Keratinocyte (primary cell): Measurements from ENCODE around the gene FOXP2.

Experiments used
- CTCF ChIP-seq, 3 experiments: IDR thresholded peaks in 1 of 3; conservative IDR thresholded peaks in 1 of 3; optimal IDR thresholded peaks in 1 of 3; 2 replicates in 2 of 3; 3 replicates in 1 of 3; pipeline versions ENCODE3 to v1.5.1; 2011; ENCODE audit warnings: low read length in 3 of 3, mild to moderate bottlenecking in 3 of 3, moderate library complexity in 2 of 3, control low read depth in 1 of 3, inconsistent platforms in 1 of 3; ENCODE audit not compliant: insufficient read depth in 2 of 3; ENCODE audit errors: extremely low read depth in 1 of 3
- EZH2 ChIP-seq: IDR thresholded peaks from one replicate; pipeline ENCODE4 v1.6.1; 2012; ENCODE audit warnings: inconsistent platforms, mild to moderate bottlenecking, low read length, moderate library complexity

- TF ChIP-seq CTCF (optimal IDR thresholded peaks at IDR 0.05 in 1 of 3, IDR thresholded peaks at IDR 0.05 in 1 of 3, conservative IDR thresholded peaks at IDR 0.05 in 1 of 3; ENCODE audit: extremely low read depth in 1 of 3, insufficient read depth in 2 of 3, low read length in 3 of 3) (no peak), EZH2 (no peak)
Measured at GRCh38 chr7:114660126-114660486, 245.5 kb downstream of the FOXP2 start.
